SU-DHL-6 (cell line): ENCODE data around the gene KCNH3.

ENCODE experiments used
- H2AFZ ChIP-seq: fragments of 200-600 bp; sonication (generic); 2 replicates; pipeline ENCODE4 v1.6.1; 2014; ENCODE audit warnings: low read depth, mild to moderate bottlenecking, moderate library complexity, mixed read lengths, antibody characterized with exemption, low read length; ENCODE audit not compliant: severe bottlenecking
- H3F3A ChIP-seq: fragments of 200-600 bp; shearing (Covaris generic); 2 replicates; pipeline ENCODE4 v1.6.0; 2016; ENCODE audit warnings: antibody characterized with exemption, mild to moderate bottlenecking; ENCODE audit not compliant: insufficient read depth
- H3K27ac ChIP-seq: fragments of 200-600 bp; sonication (generic); 2 replicates; pipeline ENCODE4 v1.5.1; 2016; ENCODE audit warnings: low read depth, mild to moderate bottlenecking, low read length, moderate library complexity, mixed read lengths
- H3K27me3 ChIP-seq: fragments of 200-600 bp; sonication (generic), shearing (Covaris generic); 2 replicates; pipeline ENCODE4 v1.6.0; 2014; ENCODE audit warnings: mild to moderate bottlenecking, low read length
- H3K36me3 ChIP-seq: fragments of 200-600 bp; sonication (generic); 2 replicates; pipeline ENCODE4 v1.6.1; 2014; ENCODE audit warnings: mild to moderate bottlenecking, low read length, mixed read lengths
- H3K4me2 ChIP-seq: fragments of 300-600, 200-600 bp; shearing (Covaris generic), sonication (generic); 2 replicates; pipeline ENCODE4 v1.6.0; 2014; ENCODE audit warnings: low read length, low read depth, mild to moderate bottlenecking; ENCODE audit not compliant: poor library complexity, severe bottlenecking
- H3K4me3 ChIP-seq: fragments of 200-600 bp; sonication (generic); 2 replicates; pipeline ENCODE4 v1.5.1; 2014; ENCODE audit warnings: antibody characterized with exemption, low read length, mild to moderate bottlenecking, mixed read lengths; ENCODE audit not compliant: insufficient read depth, poor library complexity, severe bottlenecking
- H3K79me2 ChIP-seq: fragments of 200-600 bp; sonication (generic); 2 replicates; pipeline ENCODE4 v1.6.1; 2014; ENCODE audit warnings: mild to moderate bottlenecking, low read length, moderate library complexity; ENCODE audit not compliant: insufficient read depth
- H3K9ac ChIP-seq: fragments of 200-600 bp; sonication (generic); 2 replicates; pipeline ENCODE4 v1.7.0; 2014; ENCODE audit warnings: mild to moderate bottlenecking, low read length
- H3K9me2 ChIP-seq: fragments of 200-600 bp; sonication (generic); replicated peaks from 2 replicates; pipeline ENCODE4 v1.6.1; 2014; ENCODE audit warnings: low read length; ENCODE audit not compliant: insufficient read depth
- H3K9me3 ChIP-seq: fragments of 200-600 bp; sonication (generic); 2 replicates; pipeline ENCODE4 v1.6.1; 2014; ENCODE audit warnings: low read length, mixed read lengths; ENCODE audit not compliant: insufficient read depth
- H4K20me1 ChIP-seq: fragments of 200-600 bp; sonication (generic); 2 replicates; pipeline ENCODE4 v1.6.1; 2014; ENCODE audit warnings: low read depth, mild to moderate bottlenecking, antibody characterized with exemption, low read length, moderate library complexity, mixed read lengths
- EZH2phosphoT487 ChIP-seq: fragments of 200-600 bp; sonication (generic), shearing (Covaris generic); conservative IDR thresholded peaks from 2 replicates; pipeline ENCODE4 v1.6.1; 2018; ENCODE audit warnings: mild to moderate bottlenecking, antibody characterized with exemption, low read length, moderate library complexity, mixed read lengths
- TF ChIP-seq, protein P1 (sequence below): fragments of 200-600 bp; sonication (generic); IDR thresholded peaks from one replicate; pipeline ENCODE4 v1.5.1; 2017; ENCODE audit warnings: antibody characterized with exemption, mild to moderate bottlenecking, low read length, moderate library complexity; ENCODE audit not compliant: insufficient read depth, poor library complexity, severe bottlenecking

Gene KCNH3

DNA sequence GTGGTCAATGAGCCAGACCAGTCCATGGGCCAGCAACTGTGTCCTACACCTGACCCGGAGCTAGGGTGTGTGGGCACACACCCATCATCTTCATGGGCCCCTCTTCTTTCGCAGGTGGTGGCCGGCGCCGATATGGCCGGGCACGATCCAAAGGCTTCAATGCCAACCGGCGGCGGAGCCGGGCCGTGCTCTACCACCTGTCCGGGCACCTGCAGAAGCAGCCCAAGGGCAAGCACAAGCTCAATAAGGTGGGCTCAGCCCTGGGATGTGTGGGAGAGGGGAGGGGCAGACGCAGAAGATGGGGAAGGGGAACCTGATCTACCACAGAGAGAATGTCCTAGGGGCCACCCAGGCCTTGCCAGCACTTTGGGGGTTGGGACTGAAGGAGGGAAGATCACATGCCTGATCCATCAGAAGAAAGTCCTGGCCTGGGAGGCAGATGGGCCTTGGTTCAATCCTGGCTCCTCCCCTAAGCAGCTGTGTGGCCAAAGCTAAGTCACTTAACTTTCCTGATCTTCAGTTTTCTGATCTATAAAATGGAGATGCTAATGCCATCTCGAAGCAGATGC lies 3.8 kb downstream of the KCNH3 start:
- H3K9me2 ChIP-seq: no peaks in the 10 kb centered on the region
- TF ChIP-seq EZH2phosphoT487: no peak
- TF ChIP-seq, protein P1, sequence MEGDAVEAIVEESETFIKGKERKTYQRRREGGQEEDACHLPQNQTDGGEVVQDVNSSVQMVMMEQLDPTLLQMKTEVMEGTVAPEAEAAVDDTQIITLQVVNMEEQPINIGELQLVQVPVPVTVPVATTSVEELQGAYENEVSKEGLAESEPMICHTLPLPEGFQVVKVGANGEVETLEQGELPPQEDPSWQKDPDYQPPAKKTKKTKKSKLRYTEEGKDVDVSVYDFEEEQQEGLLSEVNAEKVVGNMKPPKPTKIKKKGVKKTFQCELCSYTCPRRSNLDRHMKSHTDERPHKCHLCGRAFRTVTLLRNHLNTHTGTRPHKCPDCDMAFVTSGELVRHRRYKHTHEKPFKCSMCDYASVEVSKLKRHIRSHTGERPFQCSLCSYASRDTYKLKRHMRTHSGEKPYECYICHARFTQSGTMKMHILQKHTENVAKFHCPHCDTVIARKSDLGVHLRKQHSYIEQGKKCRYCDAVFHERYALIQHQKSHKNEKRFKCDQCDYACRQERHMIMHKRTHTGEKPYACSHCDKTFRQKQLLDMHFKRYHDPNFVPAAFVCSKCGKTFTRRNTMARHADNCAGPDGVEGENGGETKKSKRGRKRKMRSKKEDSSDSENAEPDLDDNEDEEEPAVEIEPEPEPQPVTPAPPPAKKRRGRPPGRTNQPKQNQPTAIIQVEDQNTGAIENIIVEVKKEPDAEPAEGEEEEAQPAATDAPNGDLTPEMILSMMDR: no peak
- H3K27me3 ChIP-seq: no peaks in the 10 kb centered on the region
- H3K4me3 ChIP-seq: no peak overlapping the region
- H3K9ac ChIP-seq: no peak overlapping the region
- H4K20me1 ChIP-seq: no peaks in the 10 kb centered on the region
- no peaks in the 10 kb centered on the region for H3F3A ChIP-seq
- H3K27ac ChIP-seq: no peak overlapping the region
- no peaks in the 10 kb centered on the region for H3K9me3 ChIP-seq
- H3K36me3 ChIP-seq: no peaks in the 10 kb centered on the region
- no peak overlapping the region for H3K4me2 ChIP-seq
- no peak overlapping the region for H2AFZ ChIP-seq
- H3K79me2 ChIP-seq: no peaks in the 10 kb centered on the region

DNA sequence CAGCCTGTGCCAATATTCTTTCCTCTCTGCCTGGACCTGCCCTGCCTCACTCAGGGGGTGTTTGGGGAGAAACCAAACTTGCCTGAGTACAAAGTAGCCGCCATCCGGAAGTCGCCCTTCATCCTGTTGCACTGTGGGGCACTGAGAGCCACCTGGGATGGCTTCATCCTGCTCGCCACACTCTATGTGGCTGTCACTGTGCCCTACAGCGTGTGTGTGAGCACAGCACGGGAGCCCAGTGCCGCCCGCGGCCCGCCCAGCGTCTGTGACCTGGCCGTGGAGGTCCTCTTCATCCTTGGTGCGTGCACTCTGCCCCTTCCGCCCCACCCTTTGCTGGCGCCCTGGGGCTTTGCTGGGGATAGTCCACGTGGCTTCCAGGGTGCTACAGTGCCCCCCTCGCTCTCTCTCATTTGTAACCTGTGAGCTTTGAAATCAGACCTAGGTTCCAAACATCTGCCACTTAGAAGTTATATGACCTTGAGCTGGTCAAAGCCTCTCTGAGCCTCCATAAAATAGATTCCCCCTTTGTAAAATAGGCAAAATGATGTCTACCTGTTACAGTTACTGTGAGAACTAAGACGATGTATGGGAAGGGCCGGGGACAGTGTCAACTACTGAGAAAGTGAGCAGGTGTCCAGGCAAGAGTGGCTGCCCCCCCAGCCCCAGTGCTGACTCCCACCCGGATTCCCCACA lies 4.5 kb downstream of the KCNH3 start:
- no peaks in the 10 kb centered on the region for H3F3A ChIP-seq
- H3K9me3 ChIP-seq: no peaks in the 10 kb centered on the region
- no peak overlapping the region for H2AFZ ChIP-seq
- H3K36me3 ChIP-seq: no peaks in the 10 kb centered on the region
- no peak overlapping the region for H3K9ac ChIP-seq
- H3K27ac ChIP-seq: no peak overlapping the region
- H3K4me2 ChIP-seq: no peak overlapping the region
- no peak overlapping the region for H3K4me3 ChIP-seq
- no peaks in the 10 kb centered on the region for H3K79me2 ChIP-seq
- no peaks in the 10 kb centered on the region for H4K20me1 ChIP-seq
- TF ChIP-seq, protein P1: no peak
- TF ChIP-seq EZH2phosphoT487: no peak
- no peaks in the 10 kb centered on the region for H3K9me2 ChIP-seq
- H3K27me3 ChIP-seq: no peaks in the 10 kb centered on the region

DNA sequence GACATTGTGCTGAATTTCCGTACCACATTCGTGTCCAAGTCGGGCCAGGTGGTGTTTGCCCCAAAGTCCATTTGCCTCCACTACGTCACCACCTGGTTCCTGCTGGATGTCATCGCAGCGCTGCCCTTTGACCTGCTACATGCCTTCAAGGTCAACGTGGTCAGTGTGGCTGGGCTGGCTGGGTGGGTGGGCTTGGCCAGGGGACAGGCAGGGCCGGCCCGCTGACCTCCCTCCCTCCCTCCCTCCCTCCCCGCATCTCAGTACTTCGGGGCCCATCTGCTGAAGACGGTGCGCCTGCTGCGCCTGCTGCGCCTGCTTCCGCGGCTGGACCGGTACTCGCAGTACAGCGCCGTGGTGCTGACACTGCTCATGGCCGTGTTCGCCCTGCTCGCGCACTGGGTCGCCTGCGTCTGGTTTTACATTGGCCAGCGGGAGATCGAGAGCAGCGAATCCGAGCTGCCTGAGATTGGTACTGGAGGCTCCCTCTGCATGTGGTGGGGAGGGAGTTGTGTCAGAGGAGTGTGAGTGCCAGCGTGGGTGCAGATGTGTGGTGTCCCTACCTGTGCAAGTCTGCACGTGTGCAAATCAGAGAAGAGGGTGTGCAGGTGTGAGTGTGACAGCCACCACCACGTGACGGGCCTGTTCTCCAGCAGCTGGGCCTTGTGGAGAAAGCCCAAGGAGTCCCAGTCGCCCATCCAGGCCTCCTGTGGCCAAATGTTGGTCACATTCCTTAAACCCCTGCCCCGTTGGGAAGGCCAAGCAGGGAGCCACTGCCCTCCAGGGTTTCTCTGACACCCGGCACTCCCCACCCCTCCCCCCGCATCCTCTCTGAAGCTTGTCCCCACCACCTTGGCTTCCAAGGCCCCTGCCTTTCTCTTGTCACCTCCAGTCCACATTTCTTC lies 5.3 kb downstream of the KCNH3 start:
- H3K27me3 ChIP-seq: no peaks in the 10 kb centered on the region
- H3K9ac ChIP-seq: no peak overlapping the region
- H3K9me3 ChIP-seq: no peaks in the 10 kb centered on the region
- no peaks in the 10 kb centered on the region for H4K20me1 ChIP-seq
- H3K4me2 ChIP-seq: no peak overlapping the region
- H3F3A ChIP-seq: no peaks in the 10 kb centered on the region
- H3K9me2 ChIP-seq: no peaks in the 10 kb centered on the region
- no peaks in the 10 kb centered on the region for H3K79me2 ChIP-seq
- no peak overlapping the region for H3K4me3 ChIP-seq
- H2AFZ ChIP-seq: no peak overlapping the region
- TF ChIP-seq EZH2phosphoT487: no peak
- TF ChIP-seq, protein P1: no peak
- no peaks in the 10 kb centered on the region for H3K36me3 ChIP-seq
- no peak overlapping the region for H3K27ac ChIP-seq
